Tibial artery (tissue), 4 donors: ENCODE measurements around the gene PTPN12.

ENCODE experiments used
- DNase-seq, 2 donors: peaks; one replicate each; pipeline ENCODE4 v3.0.0-alpha.2; 2019
- H3K27ac ChIP-seq, 2 donors: fragments of 200-600 bp; sonication (generic) in 1 of 2; 1 replicate in 1 of 2; 2 replicates in 1 of 2; pipeline ENCODE4 v1.5.1; 2018 to 2019; ENCODE audit warnings: mild to moderate bottlenecking in 1 of 2
- H3K27me3 ChIP-seq, 2 donors: fragments of 200-600 bp; sonication (generic) in 1 of 2; one replicate each; pipeline versions ENCODE4 v1.5.1 to v1.6.0; 2016 to 2019
- H3K36me3 ChIP-seq, 3 donors: fragments of 200-600 bp; sonication (generic) in 2 of 3; one replicate each; pipeline ENCODE4 v1.5.1; 2016 to 2019; ENCODE audit warnings: mild to moderate bottlenecking in 2 of 3
- H3K4me1 ChIP-seq, 4 donors: fragments of 200-600 bp; sonication (generic) in 2 of 4; 1 replicate in 3 of 4; 2 replicates in 1 of 4; pipeline ENCODE4 v1.5.1; 2016 to 2019
- H3K4me3 ChIP-seq, 2 donors: fragments of 200-600 bp; sonication (generic) in 1 of 2; 1 replicate in 1 of 2; 2 replicates in 1 of 2; pipeline ENCODE4 v1.5.1; 2018 to 2019; ENCODE audit warnings: mild to moderate bottlenecking in 2 of 2
- H3K9me3 ChIP-seq, 3 donors: fragments of 200-600 bp; sonication (generic) in 1 of 3; one replicate each; pipeline ENCODE4 v1.5.1; 2016 to 2019
- CTCF ChIP-seq, 2 experiments: fragments of 200-600 bp in 1 of 2; fragments of 450-650 bp in 1 of 2; IDR thresholded peaks; one replicate each; pipeline ENCODE4 v1.5.1; 2017 to 2019; ENCODE audit warnings: antibody characterized with exemption in 2 of 2, mild to moderate bottlenecking in 1 of 2, moderate library complexity in 1 of 2
- intact Hi-C: fragments of 100-400 bp; cut with DNase I; formaldehyde crosslinking; loops from one replicate; pipeline ENCODE4 v1.15.0; 2023; ENCODE audit warnings: low total_unique reads

The PTPN12 gene

GRCh38 chr7:77587272-77587671 is 50.2 kb downstream of the PTPN12 start:
- H3K27me3 ChIP-seq, result no peaks in the 10 kb centered on the region
- no peak for DNase-seq
- TF ChIP-seq CTCF (IDR thresholded peaks at IDR 0.05), result no peak
- no peaks in the 10 kb centered on the region for H3K9me3 ChIP-seq
- no peak overlapping the region for H3K27ac ChIP-seq
- intact Hi-C loops, result no loop called here
- H3K36me3 ChIP-seq, result peaks cover 3 to 45% (median 29%) of the 10 kb centered on the region in 3 donors
- no peak overlapping the region for H3K4me3 ChIP-seq
- no peaks in the 10 kb centered on the region for H3K4me1 ChIP-seq

- no peak for TF ChIP-seq CTCF (IDR thresholded peaks at IDR 0.05)
- Histone ChIP-seq H3K4me1 (no peaks in the 10 kb centered on the region), H3K27ac (no peak overlapping the region), H3K4me3 (no peak overlapping the region), H3K36me3 (peaks cover 34 to 47% (median 37%) of the 10 kb centered on the region in 3 donors), H3K27me3 (no peaks in the 10 kb centered on the region), H3K9me3 (no peaks in the 10 kb centered on the region)
- intact Hi-C loops, result no loop called here
- no peak for DNase-seq
Observed at GRCh38 chr7:77600952-77601351, 63.9 kb downstream of the PTPN12 start.

GRCh38 chr7:77606562-77606961 is 69.5 kb downstream of the PTPN12 start:
- H3K27me3 ChIP-seq, result no peaks in the 10 kb centered on the region
- no peak for DNase-seq
- intact Hi-C loops, result no loop called here
- H3K9me3 ChIP-seq, result no peaks in the 10 kb centered on the region
- H3K4me3 ChIP-seq, result no peak overlapping the region
- peaks cover 20 to 34% (median 26%) of the 10 kb centered on the region in 3 donors for H3K36me3 ChIP-seq
- no peak overlapping the region for H3K27ac ChIP-seq
- H3K4me1 ChIP-seq, result no peaks in the 10 kb centered on the region
- TF ChIP-seq CTCF (IDR thresholded peaks at IDR 0.05), result no peak

- DNase-seq, result no peak
- Histone ChIP-seq H3K4me3 (no peak overlapping the region), H3K4me1 (no peaks in the 10 kb centered on the region), H3K27ac (no peak overlapping the region), H3K9me3 (no peaks in the 10 kb centered on the region), H3K27me3 (no peaks in the 10 kb centered on the region), H3K36me3 (peaks cover 39 to 66% (median 40%) of the 10 kb centered on the region in 3 donors)
- intact Hi-C loops, result no loop called here
- no peak for TF ChIP-seq CTCF (IDR thresholded peaks at IDR 0.05)
Observed at GRCh38 chr7:77619314-77619713, 82.2 kb downstream of the PTPN12 start.

- TF ChIP-seq CTCF (IDR thresholded peaks at IDR 0.05), result no peak
- DNase-seq, result no peak
- Histone ChIP-seq H3K4me3 (no peak overlapping the region), H3K36me3 (peaks cover 16 to 41% (median 34%) of the 10 kb centered on the region in 3 donors), H3K27ac (no peak overlapping the region), H3K4me1 (no peaks in the 10 kb centered on the region), H3K27me3 (no peaks in the 10 kb centered on the region), H3K9me3 (no peaks in the 10 kb centered on the region)
- intact Hi-C loops, result no loop called here
Observed at GRCh38 chr7:77626586-77627308, 89.7 kb downstream of the PTPN12 start.
